AG09309 (cell line): Measurements from ENCODE around the gene ITPR2.

Experiments
- DNase-seq: peaks from one replicate; pipeline ENCODE4 v3.0.0-alpha.2; 2010; ENCODE audit warnings: low read depth
- H3K4me3 ChIP-seq: 2 replicates; pipeline ENCODE4 v1.5.1; 2011; ENCODE audit warnings: mild to moderate bottlenecking, low read depth, low read length, moderate library complexity; ENCODE audit not compliant: control insufficient read depth
- CTCF ChIP-seq: IDR thresholded peaks from 2 replicates; pipeline ENCODE4 v1.5.1; 2011; ENCODE audit warnings: mild to moderate bottlenecking, low read depth, low read length, inconsistent platforms; ENCODE audit not compliant: insufficient read depth, control insufficient read depth; ENCODE audit errors: missing control alignments

ITPR2 gene

GRCh38 chr12:26633591-26634210, 199.3 kb downstream of the ITPR2 start:
- TF ChIP-seq CTCF = no peak
- peak; percentile 75 for DNase-seq

GRCh38 chr12:26632756-26633155, 200.2 kb downstream of the ITPR2 start:
- no peak overlapping the region for H3K4me3 ChIP-seq
- TF ChIP-seq CTCF = no peak
- no peak for DNase-seq

More at GRCh38 chr12:26633591-26634210, 199.3 kb downstream of the ITPR2 start:
- H3K4me3 ChIP-seq = no peak overlapping the region

GRCh38 chr12:26631846-26632245, 201.1 kb downstream of the ITPR2 start:
- peak; percentile 73 for DNase-seq
- H3K4me3 ChIP-seq = no peak overlapping the region
- no peak for TF ChIP-seq CTCF

GRCh38 chr12:26630546-26631027, 202.4 kb downstream of the ITPR2 start:
- peak; percentile 6 for TF ChIP-seq CTCF
- peak; percentile 55 for DNase-seq
- no peak overlapping the region for H3K4me3 ChIP-seq

GRCh38 chr12:26629864-26630263, 203.1 kb downstream of the ITPR2 start:
- peak; percentile 61 for TF ChIP-seq CTCF
- DNase-seq = no peak
- no peak overlapping the region for H3K4me3 ChIP-seq

GRCh38 chr12:26628234-26628633, 204.8 kb downstream of the ITPR2 start:
- DNase-seq = no peak
- no peak for TF ChIP-seq CTCF

More at GRCh38 chr12:26628234-26628633, 204.8 kb downstream of the ITPR2 start:
- H3K4me3 ChIP-seq = no peak overlapping the region
